ENCODE measurements around the gene TRPM5.

Gene TRPM5

DNA sequence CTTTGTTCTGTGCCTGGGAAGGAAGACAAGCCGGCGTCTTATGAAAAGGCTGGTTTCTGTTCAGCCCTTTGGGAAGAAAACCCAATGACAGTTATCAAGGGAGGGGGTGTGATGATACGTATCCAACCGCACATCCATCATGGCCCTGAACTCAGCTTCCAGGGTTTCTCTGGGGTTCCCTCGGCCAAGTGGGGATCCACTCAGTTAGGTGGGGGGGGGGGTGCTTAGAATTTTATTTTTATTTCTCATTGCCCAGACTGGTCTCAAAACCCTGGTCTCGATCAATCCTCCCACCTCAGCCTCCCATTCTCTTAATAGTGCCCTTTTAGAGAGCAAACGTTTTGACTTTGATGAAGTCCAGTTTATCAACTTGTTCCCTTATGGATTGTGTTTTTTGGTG lies 26.2 kb upstream of the TRPM5 start:
- FAIRE-seq (no peak), DNase-seq (ENCODE audit: insufficient read length, low spot score) (no peak)

GRCh38 chr11:2468363-2469235 lies 24.3 kb upstream of the TRPM5 start:
- no peak for DNase-seq (ENCODE audit: insufficient read length, low spot score)

DNA sequence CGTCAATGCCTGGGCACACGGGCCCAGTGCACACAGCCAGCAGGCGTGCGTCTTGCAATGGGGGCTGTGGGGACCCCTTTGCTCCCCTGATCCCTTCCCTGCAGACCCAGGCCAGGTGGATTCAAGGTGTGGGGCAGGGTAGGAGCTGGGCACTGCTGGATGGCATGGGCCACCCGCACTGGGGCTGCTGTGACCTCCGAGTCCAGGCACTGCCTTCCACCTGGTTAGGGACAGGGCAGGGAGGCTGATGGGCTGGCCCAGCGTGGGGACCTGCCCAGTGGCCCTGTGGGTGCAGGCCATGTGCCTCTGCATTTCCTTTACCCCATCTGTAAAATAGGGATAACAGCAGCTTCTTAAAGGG lies 23.4 kb upstream of the TRPM5 start:
- FAIRE-seq (no peak), DNase-seq (ENCODE audit: insufficient read length, low spot score) (no peak)

More at GRCh38 chr11:2468363-2469235, 24.3 kb upstream of the TRPM5 start:
- FAIRE-seq: no peak

DNA sequence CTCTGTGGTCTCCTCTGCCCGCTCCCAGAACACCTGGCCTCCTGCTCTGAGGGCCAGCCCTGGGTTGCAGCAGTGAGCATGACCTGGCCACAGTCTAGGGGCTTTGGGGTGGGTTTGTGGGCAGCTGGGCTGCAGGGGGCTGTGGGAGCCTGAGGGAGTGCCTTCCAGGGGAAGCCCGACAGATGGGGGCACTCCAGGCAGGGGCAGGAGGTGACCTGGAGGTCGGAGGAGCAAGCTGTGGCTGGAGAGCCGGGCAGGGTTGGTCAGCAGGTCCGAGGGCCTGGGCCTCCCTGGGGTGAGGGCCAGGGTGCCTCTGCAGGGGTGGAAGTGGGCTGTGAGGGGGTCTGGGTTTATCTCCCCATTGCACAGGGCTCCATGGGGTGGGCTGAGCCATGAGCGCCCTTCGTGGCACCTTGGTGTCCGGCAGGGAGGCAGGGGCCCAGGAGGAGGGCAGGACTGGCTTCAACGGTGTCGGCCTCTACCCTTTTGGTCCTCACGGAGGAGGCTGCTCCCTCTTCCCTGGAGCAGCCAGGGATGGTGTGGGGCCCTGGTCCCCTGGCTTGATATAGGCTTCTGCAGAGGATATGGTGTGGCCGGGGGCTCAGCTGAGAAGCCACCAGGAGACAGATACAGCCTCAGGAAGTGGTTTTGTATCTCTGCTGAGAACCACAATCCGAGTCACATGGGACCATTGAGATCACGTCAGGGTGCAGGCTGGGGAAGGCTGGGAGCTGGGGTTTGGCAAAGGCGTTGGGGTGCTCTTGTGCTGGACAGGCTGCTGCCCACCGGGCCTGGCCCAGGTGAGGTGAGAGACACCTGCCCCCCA lies 22.8 kb upstream of the TRPM5 start:
- FAIRE-seq (no peak), DNase-seq (ENCODE audit: insufficient read length, low spot score) (no peak)

DNA sequence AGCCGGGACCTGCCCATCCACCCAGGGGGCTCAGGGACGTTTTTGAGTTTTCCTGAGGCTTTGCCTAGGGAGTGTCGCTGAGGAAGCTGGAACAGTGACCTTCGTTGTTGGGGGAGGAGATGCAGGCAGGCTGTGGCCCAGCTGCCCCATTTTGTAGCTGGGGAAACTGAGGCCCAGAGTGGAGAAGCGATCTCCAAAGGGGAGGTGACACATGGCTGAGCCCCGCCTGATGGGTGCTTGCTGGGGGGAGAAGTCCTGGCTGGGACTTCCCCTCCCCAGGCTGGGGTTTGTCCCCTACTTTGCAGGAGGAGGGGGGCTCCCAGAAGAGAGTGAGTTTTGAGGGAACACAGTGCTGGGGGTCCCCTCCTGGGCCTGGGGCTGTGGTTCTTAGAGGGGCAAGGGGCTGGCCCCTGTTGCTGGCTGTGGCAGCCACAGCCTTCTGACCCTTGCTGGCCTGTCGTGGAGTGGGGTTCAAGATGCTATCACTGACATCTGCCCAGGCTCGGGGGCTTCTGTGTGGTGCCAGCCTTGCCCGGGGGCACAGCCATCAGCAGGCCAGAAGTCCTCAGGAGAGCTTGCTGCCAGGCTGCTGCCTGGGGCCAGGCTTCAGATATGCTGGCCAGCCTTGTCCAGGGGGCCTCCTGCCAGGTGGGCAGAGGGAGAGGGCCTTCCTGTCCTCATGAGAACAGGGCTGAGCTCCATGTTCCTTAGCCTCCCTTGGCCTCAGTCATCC lies 21.9 kb upstream of the TRPM5 start:
- no peak for DNase-seq (ENCODE audit: insufficient read length, low spot score)
- FAIRE-seq: no peak

GRCh38 chr11:2465202-2466068 lies 21.1 kb upstream of the TRPM5 start:
- FAIRE-seq: no peak
- DNase-seq (ENCODE audit: insufficient read length, low spot score): no peak

- FAIRE-seq: no peak
- no peak for DNase-seq (ENCODE audit: insufficient read length, low spot score)
These were observed 20.3 kb upstream of the TRPM5 start for GRCh38 chr11:2464451-2465165.

DNA sequence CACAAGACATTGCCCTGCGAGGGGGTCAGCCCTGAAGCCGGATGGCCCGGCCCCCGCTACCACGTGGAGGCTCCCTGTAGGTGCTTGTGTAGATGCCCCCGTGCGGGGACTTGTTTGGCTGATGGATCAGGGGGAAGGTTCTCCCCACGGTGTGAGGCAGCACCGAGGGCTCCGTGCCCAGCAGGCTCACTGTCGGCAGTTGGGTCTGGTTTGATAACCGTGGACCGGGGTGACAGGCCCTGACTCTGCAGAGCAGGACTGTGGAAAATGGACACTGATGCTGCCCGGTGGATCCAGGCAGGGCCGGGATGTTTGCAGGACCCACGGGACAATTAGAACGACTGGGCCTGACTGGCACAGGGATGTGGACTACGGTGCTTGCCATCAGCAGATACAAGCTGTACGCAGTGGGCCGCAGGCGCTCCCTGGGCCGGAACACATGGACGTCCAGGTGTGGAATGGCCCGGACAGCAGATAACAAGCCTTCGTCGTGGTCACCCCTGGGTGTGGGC lies 19.5 kb upstream of the TRPM5 start:
- no peak for FAIRE-seq
- no peak for DNase-seq (ENCODE audit: insufficient read length, low spot score)

DNA sequence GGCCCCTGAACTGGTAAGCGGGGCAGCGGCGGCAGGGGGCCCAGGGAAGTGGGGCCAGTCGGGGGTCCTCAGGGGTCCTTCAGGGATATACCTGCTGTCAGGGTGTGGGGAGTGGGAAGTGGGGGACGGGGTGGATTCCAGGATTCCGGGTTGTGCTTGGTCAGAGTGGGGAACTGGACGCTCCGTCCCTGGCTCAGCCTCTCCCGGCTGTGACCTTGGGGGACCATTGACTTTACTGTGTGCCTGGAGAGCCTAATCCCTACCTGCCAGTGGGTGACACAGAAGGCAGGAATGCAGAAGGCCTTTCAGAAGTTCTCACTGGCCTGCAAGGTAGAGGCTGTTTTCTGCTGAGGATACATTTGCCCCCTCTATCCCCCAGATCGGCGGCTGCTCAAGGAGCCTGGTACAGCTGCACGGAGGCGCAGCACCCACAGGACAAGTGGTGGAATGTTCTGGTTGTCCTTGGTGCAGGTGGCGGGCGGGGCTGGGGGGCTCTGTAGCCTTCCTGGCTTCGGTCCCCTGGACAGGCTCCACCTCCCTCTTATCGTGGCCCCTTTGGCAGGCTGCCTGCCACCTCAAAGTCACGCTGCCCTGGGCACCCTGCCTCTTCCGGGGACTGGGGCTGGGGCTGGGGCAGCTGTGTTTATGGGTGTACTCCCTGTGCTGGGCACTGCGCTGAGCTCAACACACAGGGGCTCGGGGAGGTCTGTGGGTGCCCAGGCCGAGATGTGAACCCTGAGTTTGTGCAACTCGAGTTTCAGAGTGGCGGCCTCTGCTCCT lies 18.9 kb upstream of the TRPM5 start:
- FAIRE-seq (no peak), DNase-seq (ENCODE audit: insufficient read length, low spot score) (no peak)

- FAIRE-seq (no peak), DNase-seq (ENCODE audit: insufficient read length, low spot score) (no peak)
These were observed 18.2 kb upstream of the TRPM5 start for GRCh38 chr11:2462543-2462985.

GRCh38 chr11:2461956-2462542 lies 17.7 kb upstream of the TRPM5 start:
- DNase-seq (ENCODE audit: insufficient read length, low spot score) (no peak), FAIRE-seq (no peak)

DNA sequence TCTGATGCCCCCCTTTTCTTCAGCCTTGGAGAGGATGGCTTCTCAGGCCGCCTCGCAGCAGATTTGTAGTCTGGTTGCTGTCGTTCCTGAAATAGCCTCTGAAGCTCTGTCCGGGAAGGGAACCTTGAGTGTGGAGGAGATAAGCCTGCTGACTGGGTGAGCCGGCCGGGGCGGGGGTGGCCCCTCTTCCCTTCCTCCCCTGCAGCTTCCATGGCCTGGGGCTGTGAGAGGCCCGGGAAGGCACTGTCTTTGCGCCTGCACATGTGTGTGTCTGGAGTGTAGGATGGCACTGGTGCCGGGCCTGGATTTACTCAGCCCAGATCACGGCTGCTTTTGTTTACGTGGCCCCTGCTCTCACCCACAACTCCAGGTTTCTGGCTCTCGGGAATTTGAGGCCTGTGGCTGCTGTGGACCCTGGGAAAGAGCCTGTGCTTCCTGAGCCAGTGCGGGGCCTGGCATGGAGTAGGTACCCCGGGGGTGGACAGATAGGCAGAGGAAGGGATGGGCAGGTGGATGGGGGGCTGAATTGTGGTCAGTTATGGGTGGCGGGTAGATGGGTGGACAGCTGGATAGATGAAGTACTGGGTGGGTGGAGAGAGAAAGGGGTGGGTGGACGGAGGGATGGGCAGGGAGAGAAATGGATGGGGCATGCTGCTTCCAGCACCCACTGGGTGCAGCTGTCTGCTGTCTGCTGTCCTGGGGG lies 17.1 kb upstream of the TRPM5 start:
- FAIRE-seq: no peak
- no peak for DNase-seq (ENCODE audit: insufficient read length, low spot score)

- DNase-seq (ENCODE audit: insufficient read length, low spot score) (no peak), FAIRE-seq (no peak)
These were observed 16.4 kb upstream of the TRPM5 start for GRCh38 chr11:2460540-2461252.

DNA sequence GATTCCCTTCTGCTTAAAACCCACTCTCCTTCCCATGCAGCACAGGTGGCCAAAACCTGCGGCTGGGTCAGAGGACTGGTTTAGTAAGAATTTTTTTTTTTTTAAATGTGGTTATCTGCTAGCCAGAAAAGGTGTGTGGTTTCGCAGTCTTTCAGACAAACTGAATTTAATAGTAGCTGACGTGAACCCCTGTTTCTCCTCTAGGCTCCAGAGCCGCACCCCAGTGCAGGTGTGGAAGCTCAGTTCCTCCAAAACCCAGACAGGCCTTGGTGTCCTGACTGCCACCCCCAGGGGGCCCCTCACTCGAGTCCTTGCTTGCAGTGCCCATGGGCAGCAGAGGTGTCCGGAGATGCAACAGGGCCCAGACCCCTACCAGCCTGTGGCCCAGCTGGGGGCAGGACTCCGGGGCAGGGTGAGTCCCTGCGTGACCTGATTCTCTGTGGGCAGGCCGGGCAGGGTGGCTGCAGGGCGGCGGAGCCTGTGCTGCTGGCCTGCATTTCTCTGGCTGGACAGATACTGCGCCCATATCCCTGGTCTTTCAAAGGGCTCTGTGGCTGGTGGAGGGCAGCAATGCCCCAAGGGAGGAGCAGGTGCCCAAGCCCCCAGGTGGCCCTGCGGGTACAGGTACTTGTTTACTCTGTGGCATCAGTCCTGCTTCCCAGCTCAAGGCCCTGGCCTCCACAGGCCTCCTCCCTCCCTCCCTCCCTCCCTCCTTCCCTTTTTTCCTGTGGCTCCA lies 15.7 kb upstream of the TRPM5 start:
- DNase-seq (ENCODE audit: insufficient read length, low spot score): no peak

GRCh38 chr11:2459016-2459725 lies 14.9 kb upstream of the TRPM5 start:
- no peak for DNase-seq (ENCODE audit: insufficient read length, low spot score)
- no peak for FAIRE-seq

More for the DNA sequence above, 15.7 kb upstream of the TRPM5 start:
- no peak for FAIRE-seq

DNA sequence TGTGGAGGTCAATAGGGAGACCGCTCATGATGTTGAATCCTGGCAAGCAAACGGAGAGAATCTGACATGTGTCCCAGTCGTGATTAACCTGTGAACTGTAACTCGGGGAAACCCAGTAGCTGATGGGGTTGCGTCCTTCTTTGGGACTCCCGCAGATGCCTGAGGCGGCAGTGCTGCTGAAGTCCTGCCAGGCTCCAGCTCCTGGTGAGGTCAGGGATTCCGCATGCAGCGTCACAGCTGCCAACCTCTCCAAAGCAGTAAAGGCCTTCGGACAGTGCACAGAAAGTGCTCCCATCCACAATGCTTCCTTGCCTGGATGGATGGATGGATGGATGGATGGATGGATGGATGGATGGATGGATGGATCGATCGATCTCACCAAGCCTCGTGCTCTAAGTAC lies 14.0 kb upstream of the TRPM5 start:
- FAIRE-seq (no peak), DNase-seq (ENCODE audit: insufficient read length, low spot score) (no peak)
